Subcutaneous adipose tissue (tissue), 4 donors: ENCODE results near the gene GNPNAT1. TPM values are rescaled to one million over a fixed set of nuclear protein-coding genes. Genes with fewer than 3 reads are reported as not detected.

Source experiments
- CTCF ChIP-seq: fragments of 450-650 bp; IDR thresholded peaks from one replicate; pipeline ENCODE4 v1.5.1; 2016; ENCODE audit warnings: low read depth, mild to moderate bottlenecking, control low read depth, antibody characterized with exemption, moderate library complexity
- total RNA-seq, 4 donors: library from RNA; depleted of rRNA; stranded (reverse); fragments of >200 nt; gene quantifications; one replicate each; pipeline ENCODE4 v1.1.0, GENCODE V29; 2016

Gene GNPNAT1
- total RNA-seq, 4 donors from 2014 or later: 12.9 to 28.2 (median 15.9) TPM

GRCh38 chr14:52776816-52777215 is 14.6 kb downstream of the GNPNAT1 start:
- no peak for TF ChIP-seq CTCF

GRCh38 chr14:52769887-52770286 is 21.5 kb downstream of the GNPNAT1 start:
- no peak for TF ChIP-seq CTCF

- no peak for TF ChIP-seq CTCF
These were observed 24.2 kb downstream of the GNPNAT1 start for GRCh38 chr14:52767058-52767833.

GRCh38 chr14:52759145-52759544 is 32.3 kb downstream of the GNPNAT1 start:
- no peak for TF ChIP-seq CTCF

GRCh38 chr14:52755607-52756316 is 35.6 kb downstream of the GNPNAT1 start:
- no peak for TF ChIP-seq CTCF

- TF ChIP-seq CTCF: no peak
These were observed 42.6 kb downstream of the GNPNAT1 start for GRCh38 chr14:52748647-52749292.

GRCh38 chr14:52741865-52742264 is 49.5 kb downstream of the GNPNAT1 start:
- TF ChIP-seq CTCF: no peak
